HepG2 (cell line): ENCODE data around the gene DNTTIP2. TPM values are rescaled to one million over a fixed set of nuclear protein-coding genes. Genes with fewer than 3 reads are reported as not detected.
A peak's percentile ranks its signal among the peaks of the same experiment; 100 is the strongest.

ENCODE experiments used
- DPF2 ChIP-seq: sonication (generic); formaldehyde crosslinking; IDR thresholded peaks from 2 replicates; pipeline ENCODE4 v1.4.0; 2020; ENCODE audit warnings: mild to moderate bottlenecking, low read depth, missing genetic modification reagents, borderline replicate concordance
- ERF ChIP-seq: IDR thresholded peaks from 2 replicates; pipeline ENCODE4 v1.6.1; 2018; ENCODE audit warnings: missing biosample characterization, missing genetic modification reagents
- MED8 ChIP-seq: sonication (generic); formaldehyde crosslinking; IDR thresholded peaks from 2 replicates; pipeline ENCODE4 v1.8.1; 2023; ENCODE audit warnings: mild to moderate bottlenecking, missing genetic modification reagents; ENCODE audit not compliant: insufficient replicate concordance
- MYC ChIP-seq: sonication (generic); formaldehyde crosslinking; IDR thresholded peaks from 2 replicates; pipeline ENCODE4 v1.9.0; 2021; ENCODE audit warnings: missing genetic modification reagents, borderline replicate concordance
- RARG ChIP-seq: sonication (generic); formaldehyde crosslinking; IDR thresholded peaks from 2 replicates; pipeline ENCODE4 v1.4.0; 2020; ENCODE audit warnings: low read depth, mild to moderate bottlenecking, missing genetic modification reagents
- SRY ChIP-seq: sonication (generic); formaldehyde crosslinking; IDR thresholded peaks from 2 replicates; pipeline ENCODE4 v1.8.0; 2022; ENCODE audit warnings: mild to moderate bottlenecking, missing genetic modification reagents
- TSC22D2 ChIP-seq: sonication (generic); formaldehyde crosslinking; IDR thresholded peaks from 2 replicates; pipeline ENCODE4 v1.5.1; 2020; ENCODE audit warnings: missing genetic modification reagents, mild to moderate bottlenecking, borderline replicate concordance
- ZBTB8A ChIP-seq: sonication (generic); formaldehyde crosslinking; IDR thresholded peaks from 2 replicates; pipeline ENCODE4 v1.4.0; 2020; ENCODE audit warnings: mild to moderate bottlenecking, low read depth, missing genetic modification reagents, borderline replicate concordance
- ZNF232 ChIP-seq: sonication (generic); formaldehyde crosslinking; IDR thresholded peaks from 2 replicates; pipeline ENCODE4 v1.4.0; 2020; ENCODE audit warnings: missing genetic modification reagents, borderline replicate concordance
- ZNF235 ChIP-seq: sonication (generic); formaldehyde crosslinking; IDR thresholded peaks from 2 replicates; pipeline ENCODE4 v1.8.1; 2023; ENCODE audit warnings: mild to moderate bottlenecking, missing genetic modification reagents, borderline replicate concordance
- ZNF496 ChIP-seq: sonication (generic); formaldehyde crosslinking; IDR thresholded peaks from 2 replicates; pipeline ENCODE4 v1.8.1; 2023; ENCODE audit warnings: mild to moderate bottlenecking, moderate library complexity, missing genetic modification reagents; ENCODE audit not compliant: insufficient replicate concordance
- ZNF558 ChIP-seq: sonication (generic); formaldehyde crosslinking; IDR thresholded peaks from 2 replicates; pipeline ENCODE4 v1.9.0; 2022; ENCODE audit warnings: mild to moderate bottlenecking, missing genetic modification reagents, borderline replicate concordance
- ZNF564 ChIP-seq: sonication (generic); formaldehyde crosslinking; IDR thresholded peaks from 2 replicates; pipeline ENCODE4 v1.8.1; 2023; ENCODE audit warnings: mild to moderate bottlenecking, missing genetic modification reagents
- ZNF598 ChIP-seq: sonication (generic); formaldehyde crosslinking; IDR thresholded peaks from 2 replicates; pipeline ENCODE4 v1.5.1; 2020; ENCODE audit warnings: mild to moderate bottlenecking, missing genetic modification reagents, borderline replicate concordance
- ZNF883 ChIP-seq: sonication (generic); formaldehyde crosslinking; IDR thresholded peaks from 2 replicates; pipeline ENCODE4 v1.5.1; 2020; ENCODE audit warnings: mild to moderate bottlenecking, missing genetic modification reagents; ENCODE audit errors: not compliant biosample characterization
- ZSCAN9 ChIP-seq: IDR thresholded peaks from 2 replicates; pipeline ENCODE4 v1.6.1; 2016; ENCODE audit warnings: borderline replicate concordance
- polyA plus RNA-seq, 8 experiments: library from polyadenylated mRNA; depleted of rRNA in 3 of 8; stranded (reverse) in 7 of 8; unstranded in 1 of 8; fragments of >200 nt; fragmentation: Illumina TruSeq in 4 of 8; extraction: Trizol in 4 of 8; gene quantifications; 2 replicates each; pipeline versions ENCODE4 v1.2.1 to v1.2.3, GENCODE V29; 2011 to 2016; ENCODE audit warnings: low read depth in 4 of 8, missing spikeins in 1 of 8, mixed read lengths in 1 of 8; ENCODE audit not compliant: insufficient read depth in 1 of 8
- total RNA-seq, 5 experiments: library from RNA; depleted of rRNA; stranded (reverse); fragments of >200 nt; fragmentation: Illumina TruSeq; extraction: Trizol; gene quantifications; 2 replicates each; pipeline ENCODE4 v1.2.3, GENCODE V29; 2016; ENCODE audit warnings: low read depth in 1 of 5
- TF ChIP-seq, protein P1 (sequence below): sonication (generic); formaldehyde crosslinking; IDR thresholded peaks from 2 replicates; pipeline ENCODE4 v1.4.0; 2020; ENCODE audit warnings: mild to moderate bottlenecking, missing genetic modification reagents
- TF ChIP-seq, protein P2 (sequence below): sonication (generic); formaldehyde crosslinking; IDR thresholded peaks from 2 replicates; pipeline ENCODE4 v1.4.0; 2020; ENCODE audit warnings: missing genetic modification reagents
- TF ChIP-seq, protein P3 (sequence below): IDR thresholded peaks from 2 replicates; pipeline ENCODE4 v1.6.1; 2016; ENCODE audit warnings: low read depth, control low read depth
- TF ChIP-seq, protein P4 (sequence below): sonication (generic); formaldehyde crosslinking; IDR thresholded peaks from 2 replicates; pipeline ENCODE4 v1.4.0; 2020; ENCODE audit warnings: missing genetic modification reagents

Gene DNTTIP2
- total and polyA plus RNA-seq, 2 of the 13 experiments (the other 11 are each of a cell fraction or from before 2014, with no cell fraction given), result 11.4 to 63.3 TPM

DNA sequence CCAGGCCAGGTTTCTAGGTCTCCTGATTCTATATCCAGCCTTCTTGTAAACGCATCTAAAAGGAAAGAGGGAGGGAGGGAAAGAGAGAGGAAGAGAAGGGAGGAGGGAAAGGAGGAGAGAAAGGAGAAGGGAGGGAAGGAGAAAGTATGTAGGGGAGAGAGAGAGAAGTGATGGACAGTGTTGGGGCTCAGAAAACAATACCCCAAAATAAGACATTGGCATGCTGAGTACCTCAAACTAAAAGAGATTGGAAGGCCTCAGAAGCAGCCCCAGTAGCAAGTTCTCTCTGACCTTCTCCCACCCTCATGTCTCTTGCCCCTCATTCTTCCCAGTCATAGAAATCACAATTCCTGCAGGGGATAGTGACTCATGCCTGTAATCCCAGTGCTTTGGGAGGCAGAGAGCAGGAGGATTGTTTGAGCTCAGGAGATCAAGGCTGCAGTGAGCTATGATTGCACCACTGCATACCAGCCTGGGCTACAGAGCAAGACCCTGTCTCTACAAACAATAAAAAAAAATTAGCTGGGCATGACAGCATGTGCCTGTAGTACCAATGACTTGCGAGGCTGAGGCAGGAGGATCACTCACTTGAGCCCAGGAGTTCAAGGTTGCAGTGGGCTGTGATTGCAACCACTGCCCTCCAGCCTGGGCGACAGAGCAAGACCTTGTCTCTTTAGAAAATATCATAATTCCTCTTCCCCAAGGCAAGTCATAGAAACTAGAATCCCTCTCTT is 51.2 kb downstream of the DNTTIP2 start (continued):
- TF ChIP-seq, protein P1, sequence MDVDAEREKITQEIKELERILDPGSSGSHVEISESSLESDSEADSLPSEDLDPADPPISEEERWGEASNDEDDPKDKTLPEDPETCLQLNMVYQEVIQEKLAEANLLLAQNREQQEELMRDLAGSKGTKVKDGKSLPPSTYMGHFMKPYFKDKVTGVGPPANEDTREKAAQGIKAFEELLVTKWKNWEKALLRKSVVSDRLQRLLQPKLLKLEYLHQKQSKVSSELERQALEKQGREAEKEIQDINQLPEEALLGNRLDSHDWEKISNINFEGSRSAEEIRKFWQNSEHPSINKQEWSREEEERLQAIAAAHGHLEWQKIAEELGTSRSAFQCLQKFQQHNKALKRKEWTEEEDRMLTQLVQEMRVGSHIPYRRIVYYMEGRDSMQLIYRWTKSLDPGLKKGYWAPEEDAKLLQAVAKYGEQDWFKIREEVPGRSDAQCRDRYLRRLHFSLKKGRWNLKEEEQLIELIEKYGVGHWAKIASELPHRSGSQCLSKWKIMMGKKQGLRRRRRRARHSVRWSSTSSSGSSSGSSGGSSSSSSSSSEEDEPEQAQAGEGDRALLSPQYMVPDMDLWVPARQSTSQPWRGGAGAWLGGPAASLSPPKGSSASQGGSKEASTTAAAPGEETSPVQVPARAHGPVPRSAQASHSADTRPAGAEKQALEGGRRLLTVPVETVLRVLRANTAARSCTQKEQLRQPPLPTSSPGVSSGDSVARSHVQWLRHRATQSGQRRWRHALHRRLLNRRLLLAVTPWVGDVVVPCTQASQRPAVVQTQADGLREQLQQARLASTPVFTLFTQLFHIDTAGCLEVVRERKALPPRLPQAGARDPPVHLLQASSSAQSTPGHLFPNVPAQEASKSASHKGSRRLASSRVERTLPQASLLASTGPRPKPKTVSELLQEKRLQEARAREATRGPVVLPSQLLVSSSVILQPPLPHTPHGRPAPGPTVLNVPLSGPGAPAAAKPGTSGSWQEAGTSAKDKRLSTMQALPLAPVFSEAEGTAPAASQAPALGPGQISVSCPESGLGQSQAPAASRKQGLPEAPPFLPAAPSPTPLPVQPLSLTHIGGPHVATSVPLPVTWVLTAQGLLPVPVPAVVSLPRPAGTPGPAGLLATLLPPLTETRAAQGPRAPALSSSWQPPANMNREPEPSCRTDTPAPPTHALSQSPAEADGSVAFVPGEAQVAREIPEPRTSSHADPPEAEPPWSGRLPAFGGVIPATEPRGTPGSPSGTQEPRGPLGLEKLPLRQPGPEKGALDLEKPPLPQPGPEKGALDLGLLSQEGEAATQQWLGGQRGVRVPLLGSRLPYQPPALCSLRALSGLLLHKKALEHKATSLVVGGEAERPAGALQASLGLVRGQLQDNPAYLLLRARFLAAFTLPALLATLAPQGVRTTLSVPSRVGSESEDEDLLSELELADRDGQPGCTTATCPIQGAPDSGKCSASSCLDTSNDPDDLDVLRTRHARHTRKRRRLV (CRISPR knock-in tag), result no peak
- TF ChIP-seq ZNF496 (CRISPR knock-in tag), result no peak
- TF ChIP-seq ERF (CRISPR knock-in tag), result 0 out of 2 replicates have a peak, but pooled peaks have one; percentile 56
- no peak for TF ChIP-seq ZNF564 (CRISPR knock-in tag)
- TF ChIP-seq MYC, result peak; percentile 56; the same call in 1 of the 2 replicates
- TF ChIP-seq, protein P2, sequence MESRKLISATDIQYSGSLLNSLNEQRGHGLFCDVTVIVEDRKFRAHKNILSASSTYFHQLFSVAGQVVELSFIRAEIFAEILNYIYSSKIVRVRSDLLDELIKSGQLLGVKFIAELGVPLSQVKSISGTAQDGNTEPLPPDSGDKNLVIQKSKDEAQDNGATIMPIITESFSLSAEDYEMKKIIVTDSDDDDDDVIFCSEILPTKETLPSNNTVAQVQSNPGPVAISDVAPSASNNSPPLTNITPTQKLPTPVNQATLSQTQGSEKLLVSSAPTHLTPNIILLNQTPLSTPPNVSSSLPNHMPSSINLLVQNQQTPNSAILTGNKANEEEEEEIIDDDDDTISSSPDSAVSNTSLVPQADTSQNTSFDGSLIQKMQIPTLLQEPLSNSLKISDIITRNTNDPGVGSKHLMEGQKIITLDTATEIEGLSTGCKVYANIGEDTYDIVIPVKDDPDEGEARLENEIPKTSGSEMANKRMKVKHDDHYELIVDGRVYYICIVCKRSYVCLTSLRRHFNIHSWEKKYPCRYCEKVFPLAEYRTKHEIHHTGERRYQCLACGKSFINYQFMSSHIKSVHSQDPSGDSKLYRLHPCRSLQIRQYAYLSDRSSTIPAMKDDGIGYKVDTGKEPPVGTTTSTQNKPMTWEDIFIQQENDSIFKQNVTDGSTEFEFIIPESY (CRISPR knock-in tag), result peak; percentile 67
- no peak for TF ChIP-seq ZBTB8A (CRISPR knock-in tag)
- no peak for TF ChIP-seq RARG
- TF ChIP-seq ZSCAN9 (CRISPR knock-in tag), result 0 out of 2 replicates have a peak, but pooled peaks have one; percentile 59
- TF ChIP-seq ZNF558 (CRISPR knock-in tag), result no peak
- TF ChIP-seq, protein P3, sequence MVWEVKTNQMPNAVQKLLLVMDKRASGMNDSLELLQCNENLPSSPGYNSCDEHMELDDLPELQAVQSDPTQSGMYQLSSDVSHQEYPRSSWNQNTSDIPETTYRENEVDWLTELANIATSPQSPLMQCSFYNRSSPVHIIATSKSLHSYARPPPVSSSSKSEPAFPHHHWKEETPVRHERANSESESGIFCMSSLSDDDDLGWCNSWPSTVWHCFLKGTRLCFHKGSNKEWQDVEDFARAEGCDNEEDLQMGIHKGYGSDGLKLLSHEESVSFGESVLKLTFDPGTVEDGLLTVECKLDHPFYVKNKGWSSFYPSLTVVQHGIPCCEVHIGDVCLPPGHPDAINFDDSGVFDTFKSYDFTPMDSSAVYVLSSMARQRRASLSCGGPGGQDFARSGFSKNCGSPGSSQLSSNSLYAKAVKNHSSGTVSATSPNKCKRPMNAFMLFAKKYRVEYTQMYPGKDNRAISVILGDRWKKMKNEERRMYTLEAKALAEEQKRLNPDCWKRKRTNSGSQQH (CRISPR knock-in tag), result no peak
- peak; percentile 93 for TF ChIP-seq DPF2 (CRISPR knock-in tag)
- TF ChIP-seq ZNF598 (CRISPR knock-in tag), result no peak
- TF ChIP-seq MED8 (CRISPR knock-in tag), result no peak
- no peak for TF ChIP-seq ZNF883 (CRISPR knock-in tag)
- no peak for TF ChIP-seq TSC22D2 (CRISPR knock-in tag)
- no peak for TF ChIP-seq SRY (CRISPR knock-in tag)
- no peak for TF ChIP-seq ZNF235 (CRISPR knock-in tag)
- TF ChIP-seq, protein P4, sequence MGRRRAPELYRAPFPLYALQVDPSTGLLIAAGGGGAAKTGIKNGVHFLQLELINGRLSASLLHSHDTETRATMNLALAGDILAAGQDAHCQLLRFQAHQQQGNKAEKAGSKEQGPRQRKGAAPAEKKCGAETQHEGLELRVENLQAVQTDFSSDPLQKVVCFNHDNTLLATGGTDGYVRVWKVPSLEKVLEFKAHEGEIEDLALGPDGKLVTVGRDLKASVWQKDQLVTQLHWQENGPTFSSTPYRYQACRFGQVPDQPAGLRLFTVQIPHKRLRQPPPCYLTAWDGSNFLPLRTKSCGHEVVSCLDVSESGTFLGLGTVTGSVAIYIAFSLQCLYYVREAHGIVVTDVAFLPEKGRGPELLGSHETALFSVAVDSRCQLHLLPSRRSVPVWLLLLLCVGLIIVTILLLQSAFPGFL, result no peak
- TF ChIP-seq ZNF232 (CRISPR knock-in tag), result no peak
